GM15510 (cell line): ENCODE measurements around the gene GPALPP1.

Source experiments
- POLR2A ChIP-seq: IDR thresholded peaks from 3 replicates; pipeline ENCODE4 v1.6.1; 2011; ENCODE audit warnings: borderline replicate concordance; ENCODE audit not compliant: insufficient read length; ENCODE audit errors: extremely low read depth

Gene GPALPP1

GRCh38 chr13:45073809-45074208, 84.5 kb downstream of the GPALPP1 start:
- no peak for TF ChIP-seq POLR2A

GRCh38 chr13:45074721-45075120, 85.4 kb downstream of the GPALPP1 start:
- no peak for TF ChIP-seq POLR2A

- no peak for TF ChIP-seq POLR2A
Measured at GRCh38 chr13:45078003-45078402, 88.7 kb downstream of the GPALPP1 start.
